Measurements from ENCODE around the gene KLF11. TPM values are rescaled to one million over a fixed set of nuclear protein-coding genes. Genes with fewer than 3 reads are reported as not detected.

KLF11 gene
- total and polyA plus RNA-seq, 2 experiments from 2014 or later: 10.2 to 11.3 TPM

GRCh38 chr2:10094271-10094814 is 51.0 kb downstream of the KLF11 start:
- no peak for DNase-seq (ENCODE audit: low spot score)
- WGBS (ENCODE audit: low lambda C conversion rate, missing lambda C conversion rate): 75% methylated on average over 13 of the region's 13 CpGs
- H3K4me3 ChIP-seq: no peak overlapping the region
- no peaks in the 10 kb centered on the region for H3K36me3 ChIP-seq (replicated peaks; ENCODE audit: insufficient read depth, low read depth)
- TF ChIP-seq EZH2phosphoT487 (IDR thresholded peaks at IDR 0.05; ENCODE audit: low read depth, severe bottlenecking, unreplicated experiment) (no peak), CTCF (IDR thresholded peaks at IDR 0.05; ENCODE audit: poor library complexity) (no peak), EZH2 (IDR thresholded peaks at IDR 0.05; ENCODE audit: borderline replicate concordance) (no peak)
- H3K79me2 ChIP-seq: no peaks in the 10 kb centered on the region
- no peaks in the 10 kb centered on the region for H3K9me3 ChIP-seq (ENCODE audit: low read depth)
- no peaks in the 10 kb centered on the region for H4K20me1 ChIP-seq (ENCODE audit: insufficient read depth, poor library complexity, severe bottlenecking)
- H3K27ac ChIP-seq: no peak overlapping the region
- H2AFZ ChIP-seq: no peak overlapping the region
- no peaks in the 10 kb centered on the region for H3K9me2 ChIP-seq (replicated peaks; ENCODE audit: insufficient read depth)
- no peaks in the 10 kb centered on the region for H3K27me3 ChIP-seq
- H3K4me1 ChIP-seq (ENCODE audit: insufficient read depth): no peaks in the 10 kb centered on the region
- no peak overlapping the region for H3K4me2 ChIP-seq

- TF ChIP-seq EZH2 (IDR thresholded peaks at IDR 0.05; ENCODE audit: borderline replicate concordance) (no peak), EZH2phosphoT487 (IDR thresholded peaks at IDR 0.05; ENCODE audit: low read depth, severe bottlenecking, unreplicated experiment) (no peak), CTCF (IDR thresholded peaks at IDR 0.05; ENCODE audit: poor library complexity) (no peak)
- H3K27ac ChIP-seq: no peak overlapping the region
- WGBS (ENCODE audit: low lambda C conversion rate, missing lambda C conversion rate): 97% methylated on average over 9 of the region's 9 CpGs
Measured at GRCh38 chr2:10095175-10095574, 51.8 kb downstream of the KLF11 start.

GRCh38 chr2:10096641-10097040 is 53.3 kb downstream of the KLF11 start:
- DNase-seq (ENCODE audit: low spot score): no peak
- no peak overlapping the region for H3K4me2 ChIP-seq
- H3K9me2 ChIP-seq (replicated peaks; ENCODE audit: insufficient read depth): no peaks in the 10 kb centered on the region
- no peaks in the 10 kb centered on the region for H4K20me1 ChIP-seq (ENCODE audit: insufficient read depth, poor library complexity, severe bottlenecking)
- no peaks in the 10 kb centered on the region for H3K4me1 ChIP-seq (ENCODE audit: insufficient read depth)
- H2AFZ ChIP-seq: no peak overlapping the region
- no peaks in the 10 kb centered on the region for H3K36me3 ChIP-seq (replicated peaks; ENCODE audit: insufficient read depth, low read depth)
- H3K9me3 ChIP-seq (ENCODE audit: low read depth): no peaks in the 10 kb centered on the region
- H3K27me3 ChIP-seq: no peaks in the 10 kb centered on the region
- H3K79me2 ChIP-seq: no peaks in the 10 kb centered on the region
- TF ChIP-seq CTCF (IDR thresholded peaks at IDR 0.05; ENCODE audit: poor library complexity): no peak
- no peak for TF ChIP-seq EZH2 (IDR thresholded peaks at IDR 0.05; ENCODE audit: borderline replicate concordance)
- no peak for TF ChIP-seq EZH2phosphoT487 (IDR thresholded peaks at IDR 0.05; ENCODE audit: low read depth, severe bottlenecking, unreplicated experiment)
- H3K27ac ChIP-seq: no peak overlapping the region
- no peak overlapping the region for H3K4me3 ChIP-seq
- WGBS (ENCODE audit: low lambda C conversion rate, missing lambda C conversion rate): 90% methylated on average over 9 of the region's 10 CpGs

More at GRCh38 chr2:10095175-10095574, 51.8 kb downstream of the KLF11 start:
- Histone ChIP-seq H4K20me1 (ENCODE audit: insufficient read depth, poor library complexity, severe bottlenecking) (no peaks in the 10 kb centered on the region), H3K79me2 (no peaks in the 10 kb centered on the region), H3K9me3 (ENCODE audit: low read depth) (no peaks in the 10 kb centered on the region), H3K4me1 (ENCODE audit: insufficient read depth) (no peaks in the 10 kb centered on the region), H2AFZ (no peak overlapping the region), H3K4me3 (no peak overlapping the region), H3K9me2 (replicated peaks; ENCODE audit: insufficient read depth) (no peaks in the 10 kb centered on the region), H3K4me2 (no peak overlapping the region), H3K36me3 (replicated peaks; ENCODE audit: insufficient read depth, low read depth) (no peaks in the 10 kb centered on the region), H3K27me3 (no peaks in the 10 kb centered on the region)
- DNase-seq (ENCODE audit: low spot score): no peak

Data from hepatocyte (in vitro differentiated cells).